Muscle of back (tissue), 11 donors: Measurements from ENCODE around the gene PHF14. TPM values are rescaled to one million over a fixed set of nuclear protein-coding genes. Genes with fewer than 3 reads are reported as not detected.
"Not testable (repeated sequence)": the region's sequence is repeated elsewhere in the genome, so short reads cannot be mapped to it uniquely, and the experiment has no call there.

Experiments used
- DNase-seq, 3 donors: peaks; one replicate each; pipeline versions ENCODE4 v3.0.0 to v3.0.0-alpha.2; 2013
- polyA plus RNA-seq, 10 donors: library from polyadenylated mRNA; unstranded; fragments of 120-200 nt; gene quantifications; one replicate each; pipeline ENCODE4 v1.2.1, GENCODE V29; 2013; ENCODE audit not compliant: insufficient read length in 10 of 10

Gene PHF14
- polyA plus RNA-seq, 10 donors: 30.5 to 46.6 (median 35.2) TPM

DNA sequence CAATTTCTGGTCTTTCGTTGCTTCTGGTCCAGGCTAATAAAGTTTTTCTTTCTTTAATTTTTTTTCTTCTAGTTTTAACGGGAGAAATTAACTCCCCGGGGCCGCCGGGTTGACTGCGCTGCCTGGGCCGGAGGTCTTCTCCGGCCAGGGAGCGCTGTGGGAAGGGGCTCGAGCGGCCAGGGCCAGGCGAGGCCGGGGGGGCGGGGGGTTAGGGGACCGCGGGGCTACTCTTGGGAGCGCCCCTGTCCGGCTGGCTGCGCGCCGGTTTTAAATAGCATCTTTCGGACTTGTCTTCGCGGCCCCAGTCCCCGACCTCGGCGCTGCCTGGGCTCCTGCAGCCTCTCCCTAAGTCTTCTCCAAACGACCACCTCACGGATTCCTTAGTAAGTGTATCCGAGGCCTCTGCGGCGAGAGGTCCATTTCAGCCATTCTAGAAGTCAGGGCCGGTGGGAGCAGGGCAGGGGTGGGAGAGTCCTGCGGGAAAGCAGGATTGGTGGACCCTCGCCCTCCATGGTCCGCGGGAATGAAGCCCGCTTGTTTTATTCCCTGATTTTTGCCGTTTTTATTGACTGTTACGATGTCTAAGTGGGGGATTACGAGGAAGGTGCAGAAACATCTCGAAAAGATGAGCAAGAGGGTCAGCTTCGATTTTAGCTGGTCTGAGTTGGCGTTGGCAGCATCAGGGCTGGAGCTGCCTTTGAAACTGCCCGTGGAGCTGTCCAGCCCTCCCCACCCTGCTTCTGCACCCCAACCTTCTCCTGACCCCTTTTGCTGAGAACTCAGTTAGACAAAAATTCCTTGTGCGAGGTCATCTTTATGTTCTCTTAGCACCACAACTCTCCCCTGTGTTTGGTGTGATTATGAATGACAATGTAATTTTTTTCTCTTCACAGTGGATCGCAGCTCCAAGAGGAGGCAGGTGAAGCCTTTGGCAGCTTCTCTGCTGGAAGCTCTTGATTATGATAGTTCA, 555 bp downstream of the PHF14 start:
- DNase-seq: peak; percentile 13 to 68 (median 27)

DNA sequence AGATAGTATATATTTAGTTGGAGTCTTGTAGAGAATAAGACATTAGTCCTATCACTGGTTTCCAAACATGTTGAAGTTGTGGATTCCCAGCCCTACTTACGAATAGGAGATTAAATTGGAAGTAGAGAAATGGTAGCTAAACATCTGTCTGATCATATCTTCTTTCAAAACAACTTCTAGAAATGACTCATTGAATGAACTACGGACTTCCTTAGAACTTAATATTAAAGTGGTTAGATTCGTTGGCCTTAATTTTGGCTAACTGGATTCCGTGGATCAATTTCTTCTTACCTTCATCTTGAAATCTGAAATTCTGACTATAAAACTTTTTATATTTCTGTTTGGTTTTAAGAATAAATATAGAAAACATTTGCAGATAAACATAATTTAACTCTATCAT, 3.4 kb downstream of the PHF14 start:
- DNase-seq: no peak

DNA sequence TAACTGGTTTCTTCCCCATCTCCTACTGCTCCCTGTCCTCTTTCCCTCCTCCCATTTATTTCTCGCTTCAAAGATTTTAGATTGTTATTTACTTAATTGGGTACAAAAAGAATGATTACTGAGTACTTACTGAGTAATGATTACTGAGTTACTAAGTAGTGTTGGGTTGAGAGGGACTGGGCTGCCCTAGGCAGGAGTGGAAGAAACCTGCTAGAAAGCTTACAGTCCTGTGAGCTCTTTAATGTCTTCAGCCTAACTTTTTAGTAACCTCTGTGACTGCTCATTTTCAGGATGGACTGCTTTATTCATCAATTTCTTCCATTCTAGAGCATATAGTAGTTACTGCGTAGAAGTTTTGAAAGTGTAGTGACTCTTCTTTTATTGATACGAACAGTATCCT, 7.6 kb downstream of the PHF14 start:
- no peak for DNase-seq

DNA sequence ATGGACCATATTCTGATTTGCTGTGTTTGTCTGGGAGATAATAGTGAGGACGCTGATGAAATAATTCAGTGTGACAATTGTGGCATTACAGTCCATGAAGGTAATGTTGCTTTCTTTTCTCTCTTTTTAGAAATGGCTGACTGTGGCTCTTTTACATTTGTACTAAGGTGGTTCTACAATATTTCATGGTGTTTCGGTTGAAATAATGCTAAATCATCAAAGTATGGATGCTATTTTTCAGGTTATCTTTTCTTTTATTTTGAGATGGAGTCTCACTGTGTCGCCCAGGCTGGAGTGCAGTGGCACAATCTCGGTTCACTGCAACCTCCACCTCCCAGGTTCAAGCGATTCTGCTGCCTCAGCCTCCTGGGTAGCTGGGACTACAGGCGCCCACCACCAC, 17.1 kb downstream of the PHF14 start:
- DNase-seq: not testable (repeated sequence)

DNA sequence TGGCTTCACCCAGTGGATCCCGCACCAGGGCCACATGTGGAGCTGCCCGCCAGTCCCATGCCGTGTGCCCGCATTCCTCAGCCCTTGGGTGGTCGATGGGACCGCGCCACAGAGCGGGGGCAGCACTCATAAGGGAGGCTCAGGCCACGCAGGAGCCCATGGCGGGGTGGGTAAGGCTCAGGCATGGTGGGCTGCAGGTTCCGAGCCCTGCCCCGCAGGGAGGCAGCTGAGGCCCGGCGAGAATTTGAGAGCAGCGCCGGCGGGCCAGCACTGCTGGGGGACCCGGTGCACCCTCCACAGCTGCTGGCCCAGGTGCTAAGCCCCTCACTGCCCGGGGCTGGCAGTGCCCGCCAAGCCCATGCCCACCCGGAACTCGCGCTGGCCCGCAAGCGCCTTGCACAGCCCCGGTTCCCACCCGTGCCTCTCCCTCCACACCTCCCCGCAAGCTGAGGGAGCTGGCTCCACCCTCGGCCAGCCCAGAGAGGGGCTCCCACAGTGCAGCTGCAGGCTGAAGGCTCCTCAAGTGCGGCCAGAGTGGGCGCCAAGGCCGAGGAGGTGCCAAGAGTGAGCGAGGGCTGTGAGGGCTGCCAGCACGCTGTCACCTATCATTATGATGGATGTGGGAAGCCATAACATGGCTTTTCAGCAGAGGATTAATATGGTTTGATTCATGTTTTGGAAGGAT, 22.0 kb downstream of the PHF14 start:
- DNase-seq: not testable (repeated sequence)

DNA sequence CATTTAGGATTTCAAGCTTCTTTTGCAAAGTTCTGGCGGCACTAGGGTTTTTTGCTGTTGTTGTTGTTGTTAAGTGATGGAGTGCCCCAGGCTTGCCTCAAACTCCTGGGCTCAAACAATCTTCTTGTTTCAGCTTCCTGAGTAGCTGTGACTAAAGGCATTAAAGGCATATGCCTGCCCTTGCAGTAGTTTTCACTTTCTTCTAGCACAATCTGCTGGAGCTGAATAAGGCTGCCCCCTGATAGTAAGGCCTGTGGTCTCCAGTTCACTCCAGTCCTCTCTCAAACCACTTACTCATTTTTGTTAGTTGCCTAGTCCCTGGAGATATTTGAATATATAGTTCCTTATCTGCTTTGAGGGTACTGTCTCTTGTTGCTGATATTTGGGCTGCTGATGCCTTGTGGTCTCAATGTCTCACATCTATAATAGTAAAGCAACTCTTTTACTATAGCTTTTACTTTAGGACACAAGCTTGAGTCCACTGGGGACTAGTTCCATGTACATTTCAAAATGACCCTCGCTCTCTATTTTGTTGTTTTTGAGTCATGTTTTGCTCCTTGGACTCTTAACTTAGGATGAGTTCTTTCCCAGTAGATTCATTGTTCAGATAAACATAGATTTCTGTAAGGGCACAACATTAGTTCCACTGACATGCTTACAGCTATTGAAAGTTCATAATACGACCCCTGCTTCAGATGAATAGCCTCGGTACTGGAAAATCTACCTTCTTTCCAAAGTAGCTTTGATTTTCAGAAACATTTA, 25.5 kb downstream of the PHF14 start:
- no peak for DNase-seq

DNA sequence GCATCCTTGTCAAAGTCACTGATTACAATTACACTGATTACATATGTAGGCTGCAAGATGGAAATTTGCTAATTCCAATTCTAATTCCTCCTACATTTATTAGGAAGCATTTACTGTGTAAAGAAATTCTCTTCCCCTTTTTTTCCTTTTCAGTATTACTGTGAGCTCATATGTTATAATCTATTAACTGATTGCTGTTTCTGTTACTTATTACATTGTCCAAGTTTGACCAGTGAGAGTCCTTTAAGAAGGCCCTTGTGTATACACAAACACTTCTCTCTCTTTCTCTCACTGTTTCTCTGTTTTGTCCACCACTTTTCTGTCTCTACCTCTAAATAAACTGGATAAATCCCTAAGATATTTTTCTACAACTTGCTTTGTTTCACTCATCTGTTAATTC, 31.5 kb downstream of the PHF14 start:
- DNase-seq: no peak

DNA sequence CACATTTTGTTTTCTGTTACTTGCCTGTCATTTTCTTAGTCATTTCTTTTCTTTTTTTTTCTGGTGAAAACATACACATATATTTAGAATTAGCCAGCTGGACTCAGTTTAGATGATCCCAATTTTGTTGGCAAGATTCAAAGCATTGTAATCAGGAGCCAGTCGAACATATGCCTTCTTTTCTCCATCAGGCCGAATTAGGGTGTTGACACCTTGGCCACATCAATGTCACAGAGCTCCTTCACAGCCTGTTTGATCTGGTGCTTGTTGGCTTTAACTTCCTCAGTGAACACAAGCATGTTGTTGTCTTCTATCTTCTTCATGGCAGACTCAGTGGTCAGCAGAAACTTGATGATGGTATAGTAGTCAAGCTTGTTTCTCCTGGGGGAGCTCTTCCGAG, 32.6 kb downstream of the PHF14 start:
- DNase-seq: no peak

DNA sequence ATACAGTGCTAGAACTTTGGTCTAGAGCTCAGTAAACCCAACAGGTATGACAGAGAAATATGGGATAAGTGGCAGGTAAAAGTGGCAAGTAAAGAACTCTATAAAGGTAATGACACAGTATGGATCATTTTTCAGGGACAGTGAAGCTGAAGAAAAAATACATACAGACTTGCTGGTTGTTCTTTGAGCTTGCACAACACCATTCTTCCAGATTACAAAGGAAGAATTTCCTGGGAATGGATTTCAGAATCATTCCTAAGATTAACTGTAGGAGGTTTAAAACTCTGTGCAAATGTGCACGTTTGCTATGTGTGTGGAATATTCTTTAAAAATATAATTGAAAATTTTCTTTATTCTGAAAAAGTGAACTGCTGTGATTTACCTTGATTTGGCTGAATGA, 36.0 kb downstream of the PHF14 start:
- no peak for DNase-seq

DNA sequence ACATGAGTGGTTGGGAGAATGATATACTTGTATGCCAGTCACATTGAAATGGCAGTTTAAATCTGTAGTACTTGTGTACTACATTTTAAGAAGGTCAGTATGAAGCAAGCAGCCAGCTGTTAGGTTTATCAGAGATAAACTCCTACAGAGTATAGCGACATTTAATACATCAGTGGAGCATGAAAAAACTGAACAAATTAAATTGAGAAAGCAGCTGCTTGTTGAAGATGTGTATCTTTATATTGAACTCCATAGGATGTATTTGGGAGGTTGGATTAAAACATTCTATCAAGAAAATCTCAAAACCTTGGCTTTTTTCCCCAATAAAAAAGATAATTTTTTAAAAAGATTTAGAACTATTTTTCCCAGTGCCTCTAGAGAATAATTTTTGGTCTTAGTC, 47.8 kb downstream of the PHF14 start:
- DNase-seq: no peak

DNA sequence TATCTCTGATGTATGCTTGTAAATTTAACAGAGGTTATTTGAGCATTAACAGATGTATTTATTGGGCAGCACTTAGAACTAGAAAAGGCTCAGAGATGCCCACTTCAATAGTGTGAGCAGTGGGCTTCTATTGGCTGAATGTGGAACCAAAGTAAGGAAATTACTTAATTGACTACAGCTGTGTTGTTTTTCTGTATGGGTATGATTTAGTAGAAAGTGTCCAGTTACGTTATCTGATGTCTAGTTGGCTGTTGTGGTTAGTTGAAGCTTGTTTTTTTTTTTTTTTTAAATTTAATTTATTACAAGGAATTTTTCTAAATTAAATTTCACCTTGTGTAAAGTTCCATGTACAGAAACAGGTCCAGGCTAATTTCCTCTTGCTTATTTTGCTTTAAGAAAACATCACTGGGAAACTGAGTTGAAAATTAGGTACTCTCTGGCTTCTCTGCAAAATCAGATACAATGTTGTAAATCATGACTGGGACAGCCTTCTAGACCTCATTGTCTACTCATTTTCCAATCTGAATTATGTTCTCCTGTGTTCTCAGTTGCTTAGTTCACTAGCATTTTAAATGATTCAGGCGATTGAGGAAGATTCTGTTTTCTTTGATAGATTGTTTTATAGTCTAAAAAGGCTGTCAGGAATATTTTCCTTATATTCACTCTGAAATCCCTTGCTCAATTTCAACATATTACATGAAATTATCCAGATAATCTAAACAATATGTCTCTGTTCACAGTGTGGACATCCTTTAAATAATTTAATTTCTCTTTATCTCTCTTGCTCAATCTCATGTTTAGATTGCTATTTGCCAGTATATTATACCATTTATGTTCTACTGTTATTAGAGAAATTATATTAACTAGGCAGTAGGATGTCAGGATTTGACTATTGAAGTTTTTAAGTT, 53.0 kb downstream of the PHF14 start:
- DNase-seq: no peak

DNA sequence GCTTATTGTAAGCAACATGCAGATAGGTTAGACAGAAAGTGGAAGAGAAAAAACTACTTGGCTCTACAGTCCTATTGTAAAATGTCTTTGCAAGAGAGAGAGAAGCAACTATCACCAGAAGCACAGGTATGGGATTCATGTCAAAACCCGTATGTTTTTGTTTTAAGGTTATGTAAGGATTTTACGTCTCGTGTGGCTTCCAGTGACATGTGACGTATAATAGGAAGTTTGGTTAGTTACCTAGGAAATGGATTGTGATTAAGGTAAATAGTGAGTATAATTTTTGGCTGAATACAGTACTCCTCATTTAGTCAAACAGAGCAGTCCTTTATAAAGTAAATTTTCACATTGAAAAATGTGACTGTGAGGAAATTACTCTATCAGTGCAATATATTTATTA, 62.0 kb downstream of the PHF14 start:
- DNase-seq: no peak

DNA sequence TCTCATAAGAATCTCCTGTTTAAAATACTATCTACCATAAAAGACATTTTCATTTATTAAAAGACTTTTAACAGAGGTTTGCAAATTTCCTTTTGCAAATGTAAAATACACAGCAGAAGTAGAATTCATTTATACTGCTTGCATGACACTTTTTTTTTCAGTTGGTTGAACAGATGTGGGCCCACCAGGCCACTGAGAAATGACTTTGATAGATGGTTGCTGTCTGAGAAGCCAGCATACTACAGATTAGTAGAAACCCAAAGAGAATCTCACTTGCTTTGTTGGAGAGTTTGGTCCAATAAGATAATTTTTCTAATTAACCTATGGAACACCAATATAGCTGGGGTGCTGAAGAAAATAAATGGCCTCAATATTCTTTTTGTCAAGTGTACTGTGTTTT, 66.3 kb downstream of the PHF14 start:
- DNase-seq: no peak

DNA sequence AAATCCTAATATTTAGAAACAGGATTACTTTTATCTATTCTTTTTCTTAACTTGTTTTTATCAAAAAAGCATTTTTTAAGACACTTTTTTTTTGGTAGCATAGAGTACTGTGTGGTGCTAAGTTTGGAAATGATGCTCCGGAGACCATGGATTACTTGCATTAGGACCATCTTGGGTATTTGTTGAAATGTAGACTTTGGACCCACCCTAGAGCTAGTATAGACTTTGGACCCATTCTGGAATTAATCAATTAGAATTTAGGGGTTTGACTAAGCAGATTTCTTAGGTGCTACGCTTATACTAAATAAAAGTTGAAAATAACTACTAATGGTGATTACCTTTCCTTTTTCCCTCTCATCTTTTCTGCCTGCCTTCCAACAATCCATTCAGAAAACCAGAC, 80.4 kb downstream of the PHF14 start:
- no peak for DNase-seq

DNA sequence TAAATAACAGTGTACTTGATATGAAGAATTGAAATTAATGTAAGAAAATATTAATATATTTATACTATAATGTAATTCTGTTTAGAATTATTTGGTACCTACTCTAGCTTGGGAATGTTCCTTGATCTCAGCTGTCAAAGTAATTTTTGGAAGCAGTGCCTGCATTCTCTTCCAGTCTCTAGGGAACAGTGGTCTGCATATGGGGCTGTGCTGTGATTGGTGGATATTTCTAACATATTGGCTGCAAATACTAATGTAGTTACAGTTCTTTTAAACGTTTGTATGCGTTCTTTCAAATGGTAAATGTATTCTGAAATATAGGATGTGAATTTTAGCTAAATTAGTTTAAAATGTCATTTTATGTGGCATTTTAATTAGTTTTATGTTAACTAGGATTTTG, 87.2 kb downstream of the PHF14 start:
- peak in 2 of 3 donors; percentile 6 to 13 for DNase-seq

DNA sequence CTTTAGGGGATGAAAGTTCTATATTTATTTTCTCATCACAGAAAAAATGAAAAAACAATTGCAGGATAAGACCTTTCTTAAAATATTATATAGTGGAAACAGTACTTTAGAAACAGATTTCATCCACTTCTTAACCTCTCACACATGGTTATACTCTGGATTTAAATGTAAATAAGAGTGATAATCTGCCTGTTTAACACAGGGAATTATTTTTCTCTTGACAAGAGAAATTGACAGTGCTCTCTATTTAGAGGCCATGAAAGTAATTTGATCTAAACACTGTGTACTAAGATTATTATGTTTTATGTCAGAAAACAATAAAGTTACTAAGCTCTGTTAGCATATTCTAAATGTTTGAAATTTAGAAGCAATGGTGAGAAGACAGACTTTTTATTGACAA, 88.4 kb downstream of the PHF14 start:
- no peak for DNase-seq

DNA sequence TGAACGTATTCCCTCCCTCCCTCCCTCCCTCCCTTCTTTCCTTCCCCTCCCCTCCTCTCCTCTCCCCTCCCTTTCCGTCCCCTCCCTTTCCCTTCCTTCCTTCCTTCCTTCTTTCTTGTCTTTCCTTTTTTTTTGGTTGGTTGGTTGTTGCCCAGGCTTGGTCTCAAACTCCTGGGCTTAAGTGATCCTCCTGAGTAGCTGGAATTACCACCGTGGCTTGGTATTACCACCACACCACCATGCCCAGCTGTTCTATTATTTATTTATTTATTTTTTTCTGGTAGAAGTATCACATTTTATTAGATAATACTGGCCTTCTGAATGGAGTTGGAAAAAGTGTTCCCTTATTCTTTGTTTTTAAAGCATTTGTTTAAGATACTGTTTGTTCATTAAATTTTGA, 95.9 kb downstream of the PHF14 start:
- no peak for DNase-seq

DNA sequence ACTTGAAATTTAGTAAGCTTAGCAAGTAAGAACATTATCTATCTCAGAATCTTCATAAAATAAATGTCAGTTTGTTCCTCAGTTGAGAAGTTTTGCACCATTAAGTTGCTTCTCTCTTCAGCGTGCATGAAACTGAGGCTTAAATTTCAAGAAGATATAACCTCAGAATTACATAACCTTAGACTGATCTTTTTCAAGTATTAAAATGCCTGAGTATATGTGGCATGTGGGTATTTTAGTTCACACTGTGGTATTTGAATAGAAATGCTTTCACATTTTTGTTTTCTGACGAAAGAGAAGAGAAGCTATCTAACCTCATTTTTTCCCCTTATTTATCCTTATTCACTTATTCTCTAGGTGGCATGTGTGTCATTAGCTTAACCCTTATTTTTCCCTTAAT, 104.1 kb downstream of the PHF14 start:
- no peak for DNase-seq

DNA sequence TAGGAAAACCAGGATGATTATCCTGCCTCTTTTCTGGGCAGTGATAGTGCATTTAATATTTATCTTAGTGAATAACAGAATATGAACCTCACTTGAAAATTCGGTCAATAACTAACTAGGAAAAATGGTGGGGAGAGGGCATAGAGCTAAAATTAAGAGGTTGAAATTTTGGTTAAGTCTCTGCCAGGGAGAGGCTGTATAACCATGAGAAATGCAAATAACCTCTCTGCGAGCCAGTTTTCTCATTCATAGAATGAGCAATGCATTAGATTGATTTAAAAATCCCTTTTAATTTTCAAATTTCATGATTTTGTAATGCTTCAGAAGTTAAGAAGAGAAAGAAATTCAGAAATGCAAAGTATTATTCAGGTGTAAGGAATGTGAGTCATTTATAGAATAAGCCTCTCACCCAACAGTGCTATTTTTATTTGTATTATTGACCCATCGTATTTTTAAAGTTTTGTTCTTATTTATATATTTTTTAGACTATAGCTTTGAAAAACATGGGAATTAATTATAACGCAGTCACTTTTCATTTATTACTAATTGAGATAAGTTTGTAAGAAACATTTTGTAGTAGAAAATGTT, 104.7 kb downstream of the PHF14 start:
- no peak for DNase-seq

DNA sequence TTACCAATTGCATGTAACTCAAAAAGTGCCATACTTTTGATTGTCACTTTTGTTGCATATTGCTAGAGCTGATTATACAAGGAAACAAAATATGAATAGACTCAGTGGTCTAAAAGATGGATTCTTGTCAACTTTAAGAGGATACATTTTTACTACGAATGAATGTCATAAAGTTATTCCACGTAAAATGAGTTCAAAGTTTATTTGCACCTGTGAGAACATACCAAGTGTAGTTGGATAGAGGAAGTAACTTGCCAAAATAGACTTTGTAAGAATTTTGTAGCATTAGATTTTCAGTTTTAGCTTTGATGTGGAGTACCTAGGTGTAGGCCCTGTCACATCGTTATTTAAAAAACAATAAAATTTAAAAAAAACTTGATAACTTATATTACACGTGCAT, 106.2 kb downstream of the PHF14 start:
- no peak for DNase-seq

DNA sequence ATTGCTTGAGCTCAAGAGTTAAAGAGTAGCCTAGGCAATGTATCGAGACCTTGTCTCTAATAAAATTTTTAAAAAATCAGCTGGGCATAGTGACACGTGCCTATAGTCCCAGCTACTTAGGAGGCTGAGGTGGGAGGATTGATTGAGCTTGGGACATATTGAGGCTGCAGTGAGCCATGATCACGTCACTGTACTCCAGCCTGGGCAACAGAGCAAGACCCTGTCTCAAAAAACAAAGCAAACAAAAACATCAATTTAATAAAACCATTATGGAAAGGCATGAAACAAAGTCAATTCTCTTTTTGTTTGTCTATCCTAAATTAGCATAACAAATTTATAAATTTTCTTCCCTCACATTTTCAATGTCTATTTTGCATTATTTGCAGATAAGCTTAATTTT, 108.4 kb downstream of the PHF14 start:
- DNase-seq: no peak
